IPS-15b (cell line): ENCODE measurements around the gene XRCC5.
A peak's percentile ranks its signal among the peaks of the same experiment; 100 is the strongest.

Experiments
- H3K27me3 ChIP-seq: one replicate; pipeline ENCODE4 v1.6.1; 2013; ENCODE audit warnings: low read length; ENCODE audit not compliant: control insufficient read depth, insufficient read depth
- H3K36me3 ChIP-seq: one replicate; pipeline ENCODE4 v1.6.1; 2013; ENCODE audit warnings: low read length; ENCODE audit not compliant: control insufficient read depth, insufficient read depth
- H3K4me1 ChIP-seq: one replicate; pipeline ENCODE4 v1.6.1; 2013; ENCODE audit warnings: mild to moderate bottlenecking, low read length; ENCODE audit not compliant: control insufficient read depth, insufficient read depth
- H3K4me3 ChIP-seq: one replicate; pipeline ENCODE4 v1.5.1; 2013; ENCODE audit warnings: low read depth, low read length
- H3K9ac ChIP-seq: one replicate; pipeline ENCODE4 v1.6.1; 2013; ENCODE audit warnings: low read depth, mild to moderate bottlenecking, low read length
- H3K9me3 ChIP-seq: one replicate; pipeline ENCODE4 v1.6.1; 2013; ENCODE audit warnings: mild to moderate bottlenecking, low read length; ENCODE audit not compliant: control insufficient read depth, insufficient read depth

XRCC5 gene

DNA sequence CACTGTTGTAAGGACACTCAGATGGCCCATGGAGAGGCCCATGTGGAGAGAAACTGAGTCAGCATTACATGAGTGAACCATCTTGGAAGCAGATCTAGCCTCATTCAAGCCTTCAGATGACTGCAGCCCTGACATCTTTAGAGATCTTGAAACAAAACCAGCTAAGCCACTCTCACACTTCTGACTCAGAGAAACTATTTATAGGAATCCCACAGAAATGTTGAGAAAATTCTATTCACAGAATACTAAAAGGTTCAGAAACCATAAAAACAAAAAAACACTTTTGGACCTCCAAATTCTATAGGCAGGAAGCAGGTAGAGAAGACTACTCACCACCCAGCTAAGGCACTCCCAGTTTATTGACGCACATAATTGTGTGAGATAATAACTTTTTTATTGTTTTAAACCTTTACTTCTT lies 18.8 kb upstream of the XRCC5 start:
- no peaks in the 10 kb centered on the region for H3K9me3 ChIP-seq
- H3K9ac ChIP-seq, result no peak overlapping the region
- no peaks in the 10 kb centered on the region for H3K27me3 ChIP-seq
- H3K4me1 ChIP-seq, result no peaks in the 10 kb centered on the region
- H3K36me3 ChIP-seq, result no peaks in the 10 kb centered on the region
- H3K4me3 ChIP-seq, result no peak overlapping the region

GRCh38 chr2:216092646-216093045 lies 16.5 kb upstream of the XRCC5 start:
- H3K9ac ChIP-seq, result no peak overlapping the region
- H3K4me1 ChIP-seq, result no peaks in the 10 kb centered on the region
- H3K27me3 ChIP-seq, result no peaks in the 10 kb centered on the region
- H3K36me3 ChIP-seq, result no peaks in the 10 kb centered on the region
- H3K9me3 ChIP-seq, result no peaks in the 10 kb centered on the region
- no peak overlapping the region for H3K4me3 ChIP-seq

GRCh38 chr2:216094701-216095100 lies 14.4 kb upstream of the XRCC5 start:
- no peaks in the 10 kb centered on the region for H3K4me1 ChIP-seq
- no peaks in the 10 kb centered on the region for H3K27me3 ChIP-seq
- H3K36me3 ChIP-seq, result no peaks in the 10 kb centered on the region
- no peaks in the 10 kb centered on the region for H3K9me3 ChIP-seq
- H3K4me3 ChIP-seq, result no peak overlapping the region
- no peak overlapping the region for H3K9ac ChIP-seq

DNA sequence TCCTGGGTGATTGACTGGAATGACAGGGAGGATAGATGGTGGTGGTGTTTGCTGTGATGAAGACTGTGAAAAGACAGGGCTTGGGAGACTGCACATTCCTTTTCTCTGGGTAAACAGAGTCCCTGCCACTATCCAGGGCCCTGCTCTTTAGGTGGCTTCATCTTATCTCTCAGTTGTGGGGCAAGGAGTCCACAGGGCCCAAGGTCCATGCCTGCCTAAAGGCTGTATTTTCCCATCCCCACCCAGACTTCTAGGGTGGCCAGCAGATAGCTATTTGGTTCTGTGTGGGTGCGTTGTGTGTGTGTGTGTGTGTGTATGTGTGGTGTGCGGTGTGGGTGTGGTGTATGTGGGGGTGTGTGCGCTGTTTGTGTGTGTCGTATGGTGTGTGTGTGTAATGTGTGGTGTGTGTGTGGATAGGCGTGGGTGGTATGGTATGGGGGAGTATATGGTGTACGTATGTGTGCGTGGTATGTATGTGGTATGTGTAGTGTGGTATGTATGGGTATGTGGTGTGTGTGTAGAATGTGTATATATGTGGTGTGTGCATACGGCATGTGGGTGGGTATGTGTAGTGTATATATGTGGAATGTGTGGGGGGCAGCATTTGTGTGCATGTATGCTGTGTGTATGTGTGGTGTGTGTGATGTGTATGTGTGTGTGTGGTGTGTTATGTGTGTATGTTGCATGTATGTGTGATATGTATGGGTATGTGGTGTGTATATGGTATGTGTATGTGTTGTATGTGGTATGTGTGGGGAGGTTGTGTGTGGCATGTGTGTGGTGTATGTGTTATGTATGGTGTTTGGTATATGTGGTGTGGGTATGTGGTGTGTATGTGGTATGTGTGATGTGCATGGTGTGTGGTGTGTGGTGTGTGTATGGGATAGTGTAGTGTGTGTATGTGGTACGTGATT lies 10.5 kb upstream of the XRCC5 start:
- H3K4me1 ChIP-seq, result no peaks in the 10 kb centered on the region
- H3K4me3 ChIP-seq, result no peak overlapping the region
- no peaks in the 10 kb centered on the region for H3K9me3 ChIP-seq
- H3K27me3 ChIP-seq, result no peaks in the 10 kb centered on the region
- H3K9ac ChIP-seq, result no peak overlapping the region
- H3K36me3 ChIP-seq, result no peaks in the 10 kb centered on the region

GRCh38 chr2:216101109-216101508 lies 8.0 kb upstream of the XRCC5 start:
- no peaks in the 10 kb centered on the region for H3K27me3 ChIP-seq
- no peaks in the 10 kb centered on the region for H3K36me3 ChIP-seq
- H3K4me3 ChIP-seq, result no peak overlapping the region
- no peak overlapping the region for H3K9ac ChIP-seq
- no peaks in the 10 kb centered on the region for H3K9me3 ChIP-seq
- no peaks in the 10 kb centered on the region for H3K4me1 ChIP-seq

- no peaks in the 10 kb centered on the region for H3K36me3 ChIP-seq
These were observed 5.9 kb upstream of the XRCC5 start for GRCh38 chr2:216103213-216103612.

DNA sequence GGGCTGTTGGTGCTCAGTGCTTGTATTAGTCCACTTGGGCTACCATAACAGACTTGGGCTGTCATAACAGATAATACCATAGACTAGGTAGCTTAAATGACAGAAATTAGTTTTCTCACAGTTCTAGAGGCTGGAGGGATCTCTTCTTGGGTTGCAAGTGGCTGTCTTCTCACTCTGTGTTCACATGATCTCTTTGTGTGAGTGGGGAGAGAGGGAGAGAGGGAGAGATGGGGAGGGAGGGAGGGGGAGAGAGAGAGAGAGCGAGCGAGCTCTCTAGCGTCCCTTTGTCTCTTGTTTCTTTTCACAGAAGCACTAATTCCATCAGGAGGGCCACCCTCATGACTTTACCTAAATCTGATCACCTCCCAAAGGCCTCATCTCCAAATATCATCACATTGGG lies 4.5 kb upstream of the XRCC5 start:
- Histone ChIP-seq H3K4me3 (no peak overlapping the region), H3K9me3 (no peaks in the 10 kb centered on the region), H3K36me3 (no peaks in the 10 kb centered on the region), H3K9ac (no peak overlapping the region), H3K4me1 (peaks cover 7% of the 10 kb centered on the region), H3K27me3 (no peaks in the 10 kb centered on the region)

More at GRCh38 chr2:216103213-216103612, 5.9 kb upstream of the XRCC5 start:
- Histone ChIP-seq H3K4me3 (no peak overlapping the region), H3K27me3 (no peaks in the 10 kb centered on the region), H3K9me3 (no peaks in the 10 kb centered on the region), H3K4me1 (peaks cover 3% of the 10 kb centered on the region), H3K9ac (no peak overlapping the region)

GRCh38 chr2:216107320-216107719 lies 1.8 kb upstream of the XRCC5 start:
- Histone ChIP-seq H3K9me3 (no peaks in the 10 kb centered on the region), H3K9ac (peak overlapping the region; percentile 49), H3K4me1 (peaks cover 11% of the 10 kb centered on the region), H3K4me3 (peak overlapping the region; percentile 16), H3K36me3 (peaks cover 7% of the 10 kb centered on the region), H3K27me3 (no peaks in the 10 kb centered on the region)

GRCh38 chr2:216107760-216108159 lies 1.4 kb upstream of the XRCC5 start:
- H3K27me3 ChIP-seq, result no peaks in the 10 kb centered on the region
- peak overlapping the region; percentile 49 for H3K9ac ChIP-seq
- H3K9me3 ChIP-seq, result no peaks in the 10 kb centered on the region
- peaks cover 11% of the 10 kb centered on the region for H3K36me3 ChIP-seq
- H3K4me3 ChIP-seq, result peak overlapping the region; percentile 16
- peaks cover 11% of the 10 kb centered on the region for H3K4me1 ChIP-seq

DNA sequence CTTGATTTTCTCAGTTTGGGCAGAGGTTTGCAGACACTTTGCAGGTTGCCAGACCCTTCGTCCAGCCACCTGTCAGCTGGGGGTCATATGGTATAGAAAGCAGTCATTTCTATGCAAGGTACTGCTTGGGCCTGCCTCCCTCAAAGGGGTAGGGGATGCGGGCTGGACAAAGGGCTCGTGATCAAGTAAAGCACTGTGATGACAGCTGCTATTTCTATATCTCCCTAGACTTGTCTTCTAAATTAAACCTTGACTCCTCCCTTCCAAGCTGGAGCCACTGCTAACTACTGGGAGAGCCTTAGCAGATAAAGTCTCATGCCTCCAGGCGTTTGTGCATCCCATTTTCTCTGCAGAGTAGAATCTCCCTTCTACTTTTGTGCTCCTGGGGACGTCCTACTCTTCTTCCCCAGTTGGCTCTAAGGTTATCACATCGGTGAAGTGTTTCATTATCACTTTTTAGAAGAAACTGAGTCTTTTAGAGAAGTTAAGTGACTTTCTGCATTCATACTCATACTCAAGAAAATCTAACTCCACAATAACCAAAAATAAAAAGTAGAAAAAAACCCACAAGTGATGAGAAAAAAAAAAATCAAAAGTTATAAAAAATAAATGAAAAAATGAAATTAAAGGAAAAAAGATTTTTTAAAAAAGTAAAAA lies 710 bp upstream of the XRCC5 start:
- peaks cover 18% of the 10 kb centered on the region for H3K36me3 ChIP-seq
- H3K9ac ChIP-seq, result peak overlapping the region; percentile 71
- peak overlapping the region; percentile 98 for H3K4me3 ChIP-seq
- peaks cover 11% of the 10 kb centered on the region for H3K4me1 ChIP-seq
- no peaks in the 10 kb centered on the region for H3K27me3 ChIP-seq
- H3K9me3 ChIP-seq, result no peaks in the 10 kb centered on the region

DNA sequence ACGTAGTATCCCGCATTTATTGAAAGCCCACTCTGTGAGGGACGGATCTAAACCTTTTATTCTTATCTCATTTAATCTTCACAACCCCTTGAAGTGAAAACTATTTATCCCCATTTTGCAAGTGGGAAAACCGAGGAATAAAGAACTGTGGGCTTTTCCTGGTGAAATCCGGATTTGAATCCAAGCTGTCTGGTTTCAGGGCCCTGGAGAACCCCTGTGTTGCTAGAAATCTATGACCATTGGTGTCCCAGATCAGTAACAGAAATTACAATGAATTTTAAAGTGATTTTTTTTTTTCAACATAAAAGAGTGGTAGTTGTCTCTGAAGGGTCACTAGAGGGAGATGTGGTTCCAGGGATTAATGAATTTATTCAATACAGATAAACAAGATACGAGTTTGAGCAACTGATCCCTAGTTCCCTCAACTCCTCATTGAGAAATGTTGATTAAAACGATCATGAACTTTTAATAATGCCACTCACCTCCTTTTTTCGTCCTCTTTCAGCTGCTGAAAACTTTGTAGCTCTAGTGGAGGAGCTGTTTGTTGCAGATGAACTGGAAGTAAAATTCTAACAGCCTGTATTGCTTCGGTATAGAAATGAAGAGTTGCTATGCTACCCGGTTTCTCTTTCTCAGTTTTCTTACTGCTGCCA lies 940 bp downstream of the XRCC5 start:
- Histone ChIP-seq H3K4me3 (peak overlapping the region; percentile 98), H3K4me1 (peaks cover 15% of the 10 kb centered on the region)

More for the DNA sequence above, 940 bp downstream of the XRCC5 start:
- Histone ChIP-seq H3K9me3 (no peaks in the 10 kb centered on the region), H3K36me3 (peaks cover 21% of the 10 kb centered on the region), H3K9ac (peak overlapping the region; percentile 99), H3K27me3 (no peaks in the 10 kb centered on the region)
